Measurements from ENCODE around the gene MND1.

Gene MND1

GRCh38 chr4:153347117-153347516 is 2.6 kb downstream of the MND1 start:
- DNase-seq, result no peak

- peak in 1 of 2 donors; percentile 4 for DNase-seq
Measured at GRCh38 chr4:153348006-153348405, 3.5 kb downstream of the MND1 start.

- DNase-seq, result no peak
Measured at GRCh38 chr4:153349206-153349805, 4.8 kb downstream of the MND1 start.

- no peak for DNase-seq
Measured at GRCh38 chr4:153362184-153362583, 17.7 kb downstream of the MND1 start.

GRCh38 chr4:153364061-153364460 is 19.6 kb downstream of the MND1 start:
- DNase-seq, result no peak

GRCh38 chr4:153365003-153365402 is 20.5 kb downstream of the MND1 start:
- DNase-seq, result peak in 1 of 2 donors; percentile 13

- DNase-seq, result no peak
Measured at GRCh38 chr4:153366486-153366885, 22.0 kb downstream of the MND1 start.

- no peak for DNase-seq
Measured at GRCh38 chr4:153367092-153367491, 22.6 kb downstream of the MND1 start.

- no peak for DNase-seq
Measured at GRCh38 chr4:153369021-153369420, 24.5 kb downstream of the MND1 start.

- DNase-seq, result no peak
Measured at GRCh38 chr4:153371701-153372234, 27.3 kb downstream of the MND1 start.

- no peak for DNase-seq
Measured at GRCh38 chr4:153372967-153373562, 28.6 kb downstream of the MND1 start.

- DNase-seq, result no peak
Measured at GRCh38 chr4:153374442-153374841, 30.0 kb downstream of the MND1 start.

- no peak for DNase-seq
Measured at GRCh38 chr4:153375303-153375702, 30.8 kb downstream of the MND1 start.

- no peak for DNase-seq
Measured at GRCh38 chr4:153383131-153383530, 38.6 kb downstream of the MND1 start.

- no peak for DNase-seq
Measured at GRCh38 chr4:153384160-153384559, 39.7 kb downstream of the MND1 start.

- no peak for DNase-seq
Measured at GRCh38 chr4:153385784-153386183, 41.3 kb downstream of the MND1 start.

- DNase-seq, result no peak
Measured at GRCh38 chr4:153387981-153388380, 43.5 kb downstream of the MND1 start.

- no peak for DNase-seq
Measured at GRCh38 chr4:153393397-153393796, 48.9 kb downstream of the MND1 start.

- DNase-seq, result no peak
Measured at GRCh38 chr4:153394945-153395344, 50.5 kb downstream of the MND1 start.

GRCh38 chr4:153398713-153399112 is 54.2 kb downstream of the MND1 start:
- DNase-seq, result no peak

GRCh38 chr4:153399358-153399757 is 54.9 kb downstream of the MND1 start:
- DNase-seq, result no peak

- DNase-seq, result no peak
Measured at GRCh38 chr4:153401501-153401900, 57.0 kb downstream of the MND1 start.

GRCh38 chr4:153402366-153402765 is 57.9 kb downstream of the MND1 start:
- DNase-seq, result no peak

GRCh38 chr4:153403726-153404125 is 59.2 kb downstream of the MND1 start:
- DNase-seq, result no peak

- no peak for DNase-seq
Measured at GRCh38 chr4:153407906-153408305, 63.4 kb downstream of the MND1 start.
